Stromal cell of bone marrow (primary cell): ENCODE data around the gene MEI4.
"Not testable (repeated sequence)": the region's sequence is repeated elsewhere in the genome, so short reads cannot be mapped to it uniquely, and the experiment has no call there.

Source experiments
- DNase-seq: peaks from one replicate; pipeline ENCODE4 v3.0.0-alpha.2; 2012; ENCODE audit warnings: low read depth

Gene MEI4

DNA sequence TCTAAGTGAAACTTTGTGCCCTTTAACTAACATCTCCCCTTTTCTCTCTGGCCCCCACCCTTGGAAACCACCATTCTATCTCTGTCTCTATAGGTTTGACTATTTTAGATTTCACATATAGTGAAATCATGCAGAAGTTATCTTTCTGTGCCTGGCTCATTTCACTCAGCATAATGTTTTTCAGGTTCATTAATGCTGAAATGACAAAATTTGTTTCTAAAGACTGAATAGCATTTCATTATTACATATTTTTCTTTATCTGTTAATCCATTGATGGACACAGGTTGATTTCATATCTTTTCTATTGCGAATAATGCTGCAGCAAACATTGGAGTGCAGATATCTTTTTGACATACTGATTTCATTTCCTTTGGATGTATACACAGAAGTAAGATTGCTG is 30.7 kb downstream of the MEI4 start:
- DNase-seq: no peak

GRCh38 chr6:77686931-77687330 is 34.1 kb downstream of the MEI4 start:
- DNase-seq: no peak

GRCh38 chr6:77688649-77689048 is 35.8 kb downstream of the MEI4 start:
- DNase-seq: no peak

- not testable (repeated sequence) for DNase-seq
These were observed 47.3 kb downstream of the MEI4 start for GRCh38 chr6:77700095-77700494.

- DNase-seq: no peak
These were observed 54.8 kb downstream of the MEI4 start for GRCh38 chr6:77707603-77708002.

- no peak for DNase-seq
These were observed 62.7 kb downstream of the MEI4 start for GRCh38 chr6:77715588-77715987.

- no peak for DNase-seq
These were observed 63.5 kb downstream of the MEI4 start for GRCh38 chr6:77716311-77716710.

GRCh38 chr6:77736010-77736409 is 83.2 kb downstream of the MEI4 start:
- not testable (repeated sequence) for DNase-seq

DNA sequence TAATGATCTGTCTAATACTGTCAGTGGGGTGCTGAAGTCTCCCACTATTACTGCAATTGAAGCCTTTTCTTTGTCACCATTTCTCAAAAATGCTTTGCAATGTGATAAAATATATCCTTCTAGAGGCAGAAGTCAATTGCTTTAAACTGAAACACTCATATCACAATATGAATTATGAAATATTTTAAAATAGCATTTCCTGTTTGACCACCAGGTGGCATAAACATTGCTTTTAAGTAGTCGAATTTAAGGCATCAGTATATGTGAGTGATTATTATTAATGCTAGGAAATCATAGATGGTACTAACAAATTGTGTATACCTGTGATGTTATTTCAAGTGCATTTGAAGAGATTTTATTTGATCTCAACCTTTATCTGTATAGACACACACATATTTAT is 87.5 kb downstream of the MEI4 start:
- peak; percentile 5 for DNase-seq

DNA sequence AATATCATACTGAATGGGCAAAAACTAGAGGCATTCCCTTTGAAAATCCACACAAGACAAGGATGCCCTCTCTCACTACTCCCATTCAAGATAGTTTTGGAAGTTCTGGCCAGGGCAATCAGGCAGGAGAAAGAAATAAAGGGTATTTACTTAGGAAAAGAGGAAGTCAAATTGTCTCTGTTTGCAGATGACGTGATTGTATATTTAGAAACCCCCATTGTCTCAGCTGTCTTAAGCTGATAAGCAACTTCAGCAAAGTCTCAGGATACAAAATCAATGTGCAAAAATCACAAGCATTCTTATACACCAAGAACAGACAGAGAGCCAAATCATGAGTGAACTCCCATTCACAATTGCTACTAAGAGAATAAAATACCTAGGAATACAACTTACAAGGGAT is 99.3 kb downstream of the MEI4 start:
- DNase-seq: not testable (repeated sequence)

DNA sequence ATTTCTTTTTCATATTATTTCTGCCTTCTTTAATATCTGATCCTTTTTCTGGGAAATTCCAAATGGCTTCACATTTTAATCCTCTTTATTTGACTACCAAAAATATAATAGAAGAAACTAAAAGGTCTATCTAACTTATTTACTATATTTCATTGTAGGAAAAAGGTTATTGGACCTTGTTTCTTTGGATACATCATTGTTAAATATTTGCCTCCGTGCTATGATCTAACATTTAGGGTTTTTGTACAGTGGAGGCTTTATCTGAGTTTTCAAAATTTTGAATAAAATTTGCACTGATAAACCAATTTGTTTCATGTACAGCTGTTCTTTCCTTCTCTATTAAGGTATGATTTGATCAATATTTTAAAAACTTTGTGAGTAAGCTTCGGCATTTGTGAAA is 109.5 kb downstream of the MEI4 start:
- no peak for DNase-seq

DNA sequence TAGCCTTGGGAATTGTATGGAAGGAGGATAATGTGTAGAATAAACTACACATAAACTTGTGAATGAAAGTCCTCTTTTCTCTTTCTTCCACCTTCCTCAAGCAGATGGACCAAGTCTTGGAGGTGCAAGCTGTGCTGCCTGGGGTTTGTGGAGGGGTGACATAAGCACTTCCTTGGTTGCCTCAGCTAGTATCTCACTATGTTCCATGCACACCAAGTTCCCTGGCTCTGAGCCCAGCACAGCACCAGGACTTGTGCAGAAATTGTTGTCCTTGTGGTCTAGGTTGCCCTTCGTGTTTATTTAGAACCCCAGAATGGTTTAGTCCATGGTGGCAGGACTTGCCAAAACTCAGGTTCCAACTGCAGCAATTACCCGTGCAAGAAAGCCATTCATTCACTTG is 110.3 kb downstream of the MEI4 start:
- no peak for DNase-seq

- DNase-seq: no peak
These were observed 111.5 kb downstream of the MEI4 start for GRCh38 chr6:77764364-77764763.

GRCh38 chr6:77773157-77773822 is 120.5 kb downstream of the MEI4 start:
- no peak for DNase-seq

GRCh38 chr6:77774457-77774856 is 121.6 kb downstream of the MEI4 start:
- no peak for DNase-seq

DNA sequence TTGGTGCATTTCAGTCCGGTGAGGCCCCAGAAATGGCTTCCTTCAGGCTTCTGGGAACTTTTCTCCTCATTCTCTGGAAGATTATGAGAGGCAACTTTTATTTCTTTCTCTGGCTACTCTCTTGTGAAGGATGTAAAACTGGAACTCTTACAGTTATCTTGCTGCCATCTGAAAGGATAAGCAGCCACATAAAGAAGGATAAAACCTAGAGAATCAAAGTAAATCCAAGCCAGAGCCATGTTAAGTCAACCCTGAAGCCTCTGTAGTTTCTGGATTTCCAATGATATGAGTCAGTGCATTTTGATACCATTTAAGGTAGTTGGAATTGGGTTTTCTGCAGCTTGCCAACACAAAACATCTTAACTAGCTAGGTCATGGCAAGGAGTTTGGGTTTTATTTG is 123.6 kb downstream of the MEI4 start:
- no peak for DNase-seq

GRCh38 chr6:77778527-77778926 is 125.7 kb downstream of the MEI4 start:
- no peak for DNase-seq

DNA sequence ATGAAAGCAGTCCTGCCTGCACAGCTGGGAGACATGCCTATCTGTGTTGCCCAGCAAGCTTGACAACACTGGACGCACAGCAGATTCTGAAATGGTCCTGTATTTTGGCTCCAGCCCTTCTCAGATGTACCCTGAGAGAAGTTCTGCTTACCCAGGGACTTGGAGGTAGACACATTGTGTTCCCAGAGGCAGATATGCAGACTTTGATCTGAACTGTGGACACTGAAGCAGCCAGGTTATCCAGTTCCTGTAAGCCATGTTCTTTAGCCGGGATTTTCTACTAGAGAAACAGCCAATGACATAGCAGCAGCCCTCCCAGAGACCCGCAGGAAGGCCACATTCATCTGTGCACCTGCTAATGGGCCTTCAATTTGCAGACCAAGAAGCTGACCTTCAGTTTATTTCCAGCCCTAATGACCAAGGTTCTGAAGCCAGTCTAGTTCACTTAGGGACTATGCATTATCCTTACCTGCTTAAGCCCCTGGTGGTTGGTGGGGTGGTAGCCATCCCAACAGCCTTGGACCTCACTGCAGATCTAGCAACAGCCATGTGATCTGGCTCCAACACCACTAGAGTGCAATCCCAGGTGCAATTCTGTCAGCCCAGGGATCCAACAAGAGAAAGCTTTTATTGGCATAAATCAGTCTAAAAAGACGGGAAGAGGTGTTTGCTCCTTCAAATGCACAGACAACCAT is 134.2 kb downstream of the MEI4 start:
- no peak for DNase-seq

GRCh38 chr6:77796824-77797809 is 144.3 kb downstream of the MEI4 start:
- DNase-seq: no peak

GRCh38 chr6:77812304-77812703 is 159.5 kb downstream of the MEI4 start:
- no peak for DNase-seq

DNA sequence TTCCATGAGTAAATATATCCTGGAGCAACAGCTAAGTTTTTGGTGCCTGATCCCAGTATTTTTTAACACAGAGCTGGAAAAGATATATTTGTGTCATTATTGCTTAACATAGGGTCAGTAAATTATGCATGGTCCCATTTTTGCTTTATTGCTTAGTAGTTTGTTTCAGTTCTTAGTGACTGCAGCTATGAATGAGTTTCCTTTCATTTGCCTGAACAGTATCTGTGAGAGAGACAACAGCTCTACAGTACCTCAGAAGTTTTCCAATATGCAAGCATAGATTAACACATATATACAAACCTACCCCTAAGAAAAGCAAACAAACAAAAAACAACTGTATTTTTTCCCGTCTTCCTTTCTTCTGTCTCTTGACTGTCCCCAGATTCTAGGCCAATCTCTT is 160.3 kb downstream of the MEI4 start:
- DNase-seq: no peak

DNA sequence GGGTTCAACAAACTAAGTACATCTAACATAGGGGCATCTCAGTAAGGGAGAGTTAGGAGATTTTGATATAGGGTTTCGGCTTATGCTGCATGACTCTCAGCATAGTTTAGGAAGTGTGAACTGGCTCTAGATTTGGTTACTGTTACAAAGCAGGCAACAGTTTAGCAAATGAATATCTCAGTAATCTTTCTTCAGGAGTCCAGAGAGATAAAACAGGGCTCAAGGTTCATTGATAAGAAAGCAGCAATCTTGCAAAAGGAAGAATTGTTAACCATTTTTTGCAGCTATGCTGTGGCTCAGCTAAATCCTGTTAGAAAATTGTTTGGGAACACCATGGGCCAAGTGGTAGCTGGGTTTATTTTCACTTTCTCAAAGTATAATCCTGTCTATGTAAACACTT is 161.3 kb downstream of the MEI4 start:
- no peak for DNase-seq

DNA sequence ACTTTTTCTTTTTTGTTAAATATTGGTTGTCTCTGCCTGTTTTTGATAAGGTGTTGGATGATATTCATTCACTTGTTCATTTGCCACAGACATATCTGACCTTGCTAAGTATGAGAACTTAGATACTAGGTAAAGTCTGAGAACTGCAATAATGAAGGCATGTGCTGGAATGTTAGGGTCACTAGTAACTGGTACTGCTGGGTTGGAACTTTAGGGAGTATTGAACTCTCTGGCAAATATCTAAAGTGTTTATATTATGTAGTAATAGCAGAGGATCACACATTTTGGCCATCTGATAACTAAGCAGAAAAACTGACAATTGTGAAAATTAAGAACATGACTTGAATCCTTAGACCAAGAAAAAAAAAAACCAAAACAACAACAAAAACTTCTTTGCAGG is 162.7 kb downstream of the MEI4 start:
- no peak for DNase-seq
